Thyroid gland (tissue), 4 donors: ENCODE results near the gene GNG3.

ENCODE experiments used
- POLR2A ChIP-seq, 2 donors: fragments of 450-650 bp; IDR thresholded peaks; one replicate each; pipeline ENCODE4 v1.6.1; 2017; ENCODE audit warnings: antibody characterized with exemption in 2 of 2, mild to moderate bottlenecking in 2 of 2, moderate library complexity in 1 of 2
- TF ChIP-seq, protein P1 (sequence below), 6 experiments: fragments of 200-600 bp in 3 of 6; fragments of 450-650 bp in 3 of 6; sonication (generic) in 3 of 6; IDR thresholded peaks; one replicate each; pipeline ENCODE4 v1.5.1; 2016 to 2019; ENCODE audit warnings: antibody characterized with exemption in 6 of 6, mild to moderate bottlenecking in 2 of 6, inconsistent platforms in 1 of 6, moderate library complexity in 1 of 6

DNA sequence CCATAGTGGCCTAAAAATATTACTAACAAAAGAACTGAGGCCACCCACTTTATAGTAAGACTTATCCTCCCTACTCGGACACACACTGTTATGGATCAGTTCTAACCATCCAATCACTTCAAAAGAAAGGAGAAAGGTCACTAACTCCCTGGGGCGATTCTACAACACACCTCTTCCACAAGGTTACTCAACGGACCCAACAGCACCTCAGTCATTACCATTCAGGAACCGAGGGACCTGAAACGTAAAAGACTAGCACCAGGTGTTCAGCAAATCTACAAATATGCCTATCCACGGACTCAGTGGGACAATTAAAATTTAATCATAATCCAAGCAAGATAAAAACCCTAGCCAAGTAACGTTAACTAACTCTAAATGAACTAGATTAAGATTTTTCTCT lies 18.2 kb downstream of the GNG3 start:
- TF ChIP-seq, protein P1, sequence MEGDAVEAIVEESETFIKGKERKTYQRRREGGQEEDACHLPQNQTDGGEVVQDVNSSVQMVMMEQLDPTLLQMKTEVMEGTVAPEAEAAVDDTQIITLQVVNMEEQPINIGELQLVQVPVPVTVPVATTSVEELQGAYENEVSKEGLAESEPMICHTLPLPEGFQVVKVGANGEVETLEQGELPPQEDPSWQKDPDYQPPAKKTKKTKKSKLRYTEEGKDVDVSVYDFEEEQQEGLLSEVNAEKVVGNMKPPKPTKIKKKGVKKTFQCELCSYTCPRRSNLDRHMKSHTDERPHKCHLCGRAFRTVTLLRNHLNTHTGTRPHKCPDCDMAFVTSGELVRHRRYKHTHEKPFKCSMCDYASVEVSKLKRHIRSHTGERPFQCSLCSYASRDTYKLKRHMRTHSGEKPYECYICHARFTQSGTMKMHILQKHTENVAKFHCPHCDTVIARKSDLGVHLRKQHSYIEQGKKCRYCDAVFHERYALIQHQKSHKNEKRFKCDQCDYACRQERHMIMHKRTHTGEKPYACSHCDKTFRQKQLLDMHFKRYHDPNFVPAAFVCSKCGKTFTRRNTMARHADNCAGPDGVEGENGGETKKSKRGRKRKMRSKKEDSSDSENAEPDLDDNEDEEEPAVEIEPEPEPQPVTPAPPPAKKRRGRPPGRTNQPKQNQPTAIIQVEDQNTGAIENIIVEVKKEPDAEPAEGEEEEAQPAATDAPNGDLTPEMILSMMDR (IDR thresholded peaks at IDR 0.05), result no peak
- no peak for TF ChIP-seq POLR2A (IDR thresholded peaks at IDR 0.05)
